ENCODE results near the gene CCDC33. TPM values are rescaled to one million over a fixed set of nuclear protein-coding genes. Genes with fewer than 3 reads are reported as not detected.

Gene CCDC33
- total RNA-seq, 1 donor from 2014 or later: not detected

GRCh38 chr15:74200871-74201419 is 35.2 kb upstream of the CCDC33 start:
- DNase-seq: no peak
- Histone ChIP-seq H3K27ac (no peak overlapping the region), H3K4me1 (peaks cover 16% of the 10 kb centered on the region), H3K36me3 (no peaks in the 10 kb centered on the region), H3K9me3 (no peaks in the 10 kb centered on the region), H3K27me3 (no peaks in the 10 kb centered on the region), H3K4me3 (no peak overlapping the region)
- intact Hi-C loops (cut with DNase I): no loop called here
- no peak for ATAC-seq
- no peak for TF ChIP-seq CTCF (IDR thresholded peaks at IDR 0.05)

- intact Hi-C loops (cut with DNase I): no loop called here
- no peak overlapping the region for H3K27ac ChIP-seq
- peaks cover 8% of the 10 kb centered on the region for H3K4me1 ChIP-seq
- H3K4me3 ChIP-seq: no peak overlapping the region
- TF ChIP-seq CTCF (IDR thresholded peaks at IDR 0.05): no peak
- H3K36me3 ChIP-seq: no peaks in the 10 kb centered on the region
- ATAC-seq (no peak), DNase-seq (no peak)
- no peaks in the 10 kb centered on the region for H3K27me3 ChIP-seq
- no peaks in the 10 kb centered on the region for H3K9me3 ChIP-seq
These were observed 34.3 kb upstream of the CCDC33 start for GRCh38 chr15:74201710-74202420.

- Histone ChIP-seq H3K36me3 (no peaks in the 10 kb centered on the region), H3K4me1 (peaks cover 8% of the 10 kb centered on the region), H3K27me3 (no peaks in the 10 kb centered on the region), H3K27ac (no peak within 1 kb of the TSS), H3K4me3 (no peak within 1 kb of the TSS), H3K9me3 (no peaks in the 10 kb centered on the region)
- DNase-seq (no peak), ATAC-seq (no peak)
- TF ChIP-seq CTCF (IDR thresholded peaks at IDR 0.05): no peak
- intact Hi-C loops (cut with DNase I): no loop called here
These were observed 33.4 kb upstream of the CCDC33 start, which contains the start of gene STRA6 for GRCh38 chr15:74202452-74203401. TSS of gene STRA6 (minus strand) at chr15:74202787. CDS start at chr15:74202267, 520 bp downstream.

- Histone ChIP-seq H3K36me3 (no peaks in the 10 kb centered on the region), H3K4me1 (peaks cover 8% of the 10 kb centered on the region), H3K9me3 (no peaks in the 10 kb centered on the region), H3K4me3 (no peak overlapping the region), H3K27me3 (no peaks in the 10 kb centered on the region), H3K27ac (no peak overlapping the region)
- no peak for ATAC-seq
- TF ChIP-seq CTCF (IDR thresholded peaks at IDR 0.05): no peak
- intact Hi-C loops (cut with DNase I): no loop called here
- DNase-seq: no peak
These were observed 32.2 kb upstream of the CCDC33 start for GRCh38 chr15:74203914-74204431.

- Histone ChIP-seq H3K9me3 (no peaks in the 10 kb centered on the region), H3K27me3 (no peaks in the 10 kb centered on the region), H3K4me1 (peaks cover 3% of the 10 kb centered on the region), H3K27ac (no peak overlapping the region), H3K4me3 (no peak overlapping the region), H3K36me3 (no peaks in the 10 kb centered on the region)
- intact Hi-C loops (cut with DNase I): no loop called here
- ATAC-seq: no peak
- TF ChIP-seq CTCF (IDR thresholded peaks at IDR 0.05): no peak
- no peak for DNase-seq
These were observed 30.6 kb upstream of the CCDC33 start for GRCh38 chr15:74205582-74205947.

All from upper lobe of right lung (tissue), 1 donor.